Thoracic aorta endothelial cell (primary cell): ENCODE results near the gene SLC17A7. TPM values are rescaled to one million over a fixed set of nuclear protein-coding genes. Genes with fewer than 3 reads are reported as not detected.

ENCODE experiments used
- small RNA-seq: library from RNA; depleted of rRNA; stranded (forward); fragments of <200 nt; gene quantifications from one replicate; pipeline ENCODE3, GENCODE V24; 2012
- total RNA-seq: library from RNA; depleted of rRNA; stranded (reverse); fragments of >200 nt; gene quantifications from 2 replicates; pipeline ENCODE4 v1.2.3, GENCODE V29; 2012

Gene SLC17A7
- under 0.01 TPM in 1 of 2 replicates, not detected in the other for total RNA-seq

DNA sequence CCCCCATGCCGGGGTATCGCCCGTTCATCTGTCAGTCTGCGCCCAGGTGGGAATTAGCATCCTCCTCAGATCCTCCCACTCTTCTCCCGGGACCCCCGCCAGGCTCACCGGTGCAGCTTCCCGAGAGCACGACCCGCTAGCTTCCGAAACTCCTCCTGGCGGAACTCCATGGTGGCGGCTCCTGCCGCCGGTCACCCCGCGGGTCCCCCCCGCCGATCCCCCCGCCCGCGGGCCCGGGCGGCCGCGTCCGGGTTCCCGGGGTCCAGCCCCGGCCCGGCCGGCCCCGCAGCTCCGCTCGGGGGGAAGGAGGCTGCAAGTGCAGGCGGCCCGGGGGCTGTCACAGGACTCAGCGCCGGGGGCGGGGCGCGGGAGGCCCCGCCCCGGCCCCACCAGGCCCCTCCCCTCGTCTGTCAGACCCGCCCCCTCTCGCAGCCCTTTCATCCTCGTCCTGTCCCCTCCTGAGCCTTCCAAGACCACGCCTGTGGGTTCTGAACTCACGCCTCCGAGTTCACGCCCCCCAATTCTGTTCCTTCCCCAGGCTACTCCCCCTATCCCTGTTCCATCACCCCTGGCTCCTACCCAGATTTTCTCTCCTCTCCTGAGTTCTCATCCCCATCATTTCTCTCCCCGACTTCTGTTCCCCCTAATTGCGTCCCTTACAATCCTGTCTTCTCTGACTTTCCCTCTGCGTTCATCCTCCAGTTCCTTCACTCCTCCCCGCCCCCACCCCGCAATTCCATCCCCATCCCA is at the start of gene SLC17A7:
Gene SLC17A7 (minus strand): TSS at position 318 of the 750 bp plus-strand sequence. CDS start 148 bp downstream, at position 170.

DNA sequence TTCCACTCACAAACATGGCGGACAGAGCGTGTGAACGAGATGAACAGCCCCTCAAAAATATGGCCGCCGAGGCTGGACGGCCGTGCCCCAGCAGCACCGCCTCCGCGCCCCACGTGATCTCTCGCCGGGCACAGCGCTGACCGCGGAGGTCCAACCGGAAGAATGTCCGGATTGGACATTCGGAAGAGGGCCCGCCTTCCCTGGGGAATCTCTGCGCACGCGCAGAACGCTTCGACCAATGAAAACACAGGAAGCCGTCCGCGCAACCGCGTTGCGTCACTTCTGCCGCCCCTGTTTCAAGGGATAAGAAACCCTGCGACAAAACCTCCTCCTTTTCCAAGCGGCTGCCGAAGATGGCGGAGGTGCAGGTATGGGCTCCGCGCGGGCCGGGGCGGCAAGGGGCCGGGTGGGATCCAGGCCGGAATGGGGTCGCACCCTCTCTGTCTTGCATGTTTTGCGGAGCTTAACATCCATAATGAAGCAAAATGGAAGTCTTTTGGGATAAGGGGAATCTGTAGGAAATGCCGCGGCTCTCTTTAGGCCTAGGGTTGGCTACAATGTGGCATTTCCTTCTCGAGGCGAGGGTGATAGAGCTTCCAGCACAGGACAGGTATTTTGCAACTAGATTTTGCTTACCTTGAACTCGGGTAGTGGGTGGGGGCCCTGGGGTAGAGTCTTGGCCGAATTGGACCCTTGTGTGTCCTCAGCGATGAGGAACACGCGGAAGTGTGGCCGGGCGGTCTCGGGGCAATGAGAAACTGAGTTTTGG is 46.1 kb upstream of the SLC17A7 start, which contains the start of gene RPL13A:
Gene RPL13A (plus strand): TSS at position 332 of the 769 bp plus-strand sequence. CDS start 22 bp downstream, at position 354.

DNA sequence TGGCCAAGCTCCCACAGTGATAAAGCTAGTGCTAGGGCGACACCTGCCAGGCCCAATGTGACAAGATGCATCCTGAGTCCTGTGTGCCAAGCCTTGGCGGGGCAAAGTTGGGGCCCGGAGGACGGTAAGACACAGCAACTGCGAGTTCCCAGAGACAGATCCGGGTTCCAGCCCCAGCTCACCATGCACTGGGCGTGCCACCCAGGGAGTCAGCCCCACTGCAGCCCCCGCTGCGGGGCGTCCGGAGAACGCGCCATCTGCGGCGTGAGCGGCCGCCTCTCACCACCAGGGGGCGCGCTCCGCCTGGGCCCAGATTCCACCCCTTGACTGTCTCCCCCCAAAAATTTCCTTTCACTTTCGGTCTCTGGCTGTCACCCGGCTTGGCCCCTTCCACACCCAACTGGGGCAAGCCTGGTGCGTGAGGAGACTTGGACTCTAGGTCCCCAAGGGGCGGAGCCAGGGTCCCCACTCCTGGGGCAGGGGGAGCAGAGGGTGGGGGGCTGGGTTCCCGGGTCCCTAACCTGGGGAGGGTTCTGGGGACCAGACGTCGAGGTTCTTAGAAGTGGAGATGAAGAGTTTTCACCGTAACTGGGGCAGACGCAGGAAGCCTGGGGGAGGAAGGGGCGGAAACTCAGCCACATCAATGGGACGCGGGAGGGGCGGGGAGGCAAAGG is 32.7 kb upstream of the SLC17A7 start, which contains the start of gene FLT3LG:
Gene FLT3LG (plus strand): TSS at position 348 of the 674 bp plus-strand sequence. CDS start 425 bp downstream, outside the sequence.

DNA sequence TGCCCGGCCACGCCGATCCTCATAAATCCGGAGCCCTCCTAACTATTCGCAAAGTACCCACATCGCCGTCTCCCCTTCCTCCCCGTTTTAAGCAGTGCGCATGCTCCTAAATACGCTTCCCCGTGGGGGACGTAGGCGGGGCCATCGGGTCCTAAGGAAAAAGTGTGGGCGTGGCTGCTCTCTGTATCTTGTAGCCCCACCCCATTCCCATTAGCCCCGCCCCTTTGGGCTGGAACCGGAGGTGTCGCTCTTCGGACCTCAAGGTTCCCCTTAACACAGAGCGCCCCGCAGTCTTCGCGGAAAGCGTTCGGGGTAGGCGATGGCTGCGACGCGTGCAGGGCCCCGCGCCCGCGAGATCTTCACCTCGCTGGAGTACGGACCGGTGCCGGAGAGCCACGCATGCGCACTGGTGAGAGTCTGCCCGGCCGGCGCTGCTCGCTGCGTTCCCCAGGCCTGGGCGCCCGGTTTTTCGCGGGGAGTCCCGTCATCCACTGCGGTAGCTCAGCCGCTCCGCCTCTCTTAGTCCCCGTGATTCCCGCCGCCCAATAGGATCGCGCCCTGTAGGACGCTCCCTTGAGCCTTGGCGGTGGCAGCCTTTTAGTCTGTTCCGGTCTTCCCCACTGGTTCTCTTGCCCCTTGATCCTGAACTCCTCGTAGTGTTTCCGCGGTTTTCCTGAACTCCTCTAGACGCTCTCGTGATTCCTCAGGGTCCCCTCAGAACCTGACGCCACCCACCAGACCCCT is 11.9 kb upstream of the SLC17A7 start, which contains the start of gene ALDH16A1:
Gene ALDH16A1 (plus strand): TSS at position 213 of the 744 bp plus-strand sequence. CDS start 107 bp downstream, at position 320.

DNA sequence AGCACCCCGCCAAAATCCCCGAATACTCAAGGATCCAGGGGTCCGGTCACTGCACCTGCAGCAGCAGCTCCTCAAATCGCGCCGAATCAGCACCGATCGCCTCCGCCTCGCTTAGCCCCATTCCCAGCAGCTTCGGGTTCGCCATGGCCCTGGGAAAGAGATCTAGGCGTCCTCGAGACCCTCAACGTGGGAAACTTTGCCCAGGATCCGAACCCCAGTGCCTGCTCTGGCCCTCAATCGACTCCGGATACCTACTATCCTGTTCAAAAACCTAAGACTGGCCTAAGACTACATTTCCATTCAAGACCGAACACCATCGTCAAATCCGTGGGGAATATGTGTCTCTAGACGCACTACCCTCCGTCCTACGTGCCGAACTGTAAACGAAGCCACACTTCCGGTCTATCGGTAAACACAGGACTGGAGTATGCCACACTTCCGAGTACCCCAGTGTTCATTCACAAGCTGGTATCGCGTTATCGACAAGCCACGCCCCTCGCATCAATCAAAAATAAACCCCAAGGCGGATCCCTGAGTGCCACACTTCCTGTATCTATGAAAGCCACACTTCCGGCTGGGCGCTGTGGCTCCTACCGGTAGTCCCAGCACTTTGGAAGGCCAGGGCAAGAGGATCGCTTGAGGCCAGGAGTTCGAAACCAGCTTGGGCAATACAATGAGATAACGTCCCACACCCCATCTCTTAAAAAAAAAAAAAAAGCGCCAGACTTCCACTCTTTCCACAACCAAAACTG is 10.3 kb upstream of the SLC17A7 start, which contains the start of gene PIH1D1:
Gene PIH1D1 (minus strand): TSS at position 385 of the 752 bp plus-strand sequence. CDS start 240 bp downstream, at position 145.

DNA sequence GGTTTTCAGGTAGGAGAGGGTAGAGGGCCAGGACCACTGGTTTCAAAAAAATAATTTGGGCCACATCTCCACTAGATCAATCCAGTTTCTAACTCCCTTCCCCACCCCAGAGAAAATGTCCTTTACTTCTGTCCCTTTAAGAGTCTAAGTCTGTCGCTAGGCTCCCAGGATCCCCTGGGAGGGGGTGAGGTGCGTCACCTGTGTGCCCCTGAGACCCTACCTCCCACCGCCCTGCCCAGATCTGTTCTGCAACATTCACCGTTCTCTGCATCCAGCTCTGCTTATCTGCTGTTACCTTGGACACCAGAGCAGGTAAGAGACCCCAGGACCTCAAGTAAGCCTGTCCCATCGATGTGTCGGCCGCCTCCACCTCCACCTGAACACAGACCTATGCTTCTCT is 16.1 kb downstream of the SLC17A7 start, which contains the start of gene GFY:
Gene GFY (plus strand): TSS at position 211 of the 400 bp plus-strand sequence. CDS start 1,043 bp downstream, outside the sequence.

DNA sequence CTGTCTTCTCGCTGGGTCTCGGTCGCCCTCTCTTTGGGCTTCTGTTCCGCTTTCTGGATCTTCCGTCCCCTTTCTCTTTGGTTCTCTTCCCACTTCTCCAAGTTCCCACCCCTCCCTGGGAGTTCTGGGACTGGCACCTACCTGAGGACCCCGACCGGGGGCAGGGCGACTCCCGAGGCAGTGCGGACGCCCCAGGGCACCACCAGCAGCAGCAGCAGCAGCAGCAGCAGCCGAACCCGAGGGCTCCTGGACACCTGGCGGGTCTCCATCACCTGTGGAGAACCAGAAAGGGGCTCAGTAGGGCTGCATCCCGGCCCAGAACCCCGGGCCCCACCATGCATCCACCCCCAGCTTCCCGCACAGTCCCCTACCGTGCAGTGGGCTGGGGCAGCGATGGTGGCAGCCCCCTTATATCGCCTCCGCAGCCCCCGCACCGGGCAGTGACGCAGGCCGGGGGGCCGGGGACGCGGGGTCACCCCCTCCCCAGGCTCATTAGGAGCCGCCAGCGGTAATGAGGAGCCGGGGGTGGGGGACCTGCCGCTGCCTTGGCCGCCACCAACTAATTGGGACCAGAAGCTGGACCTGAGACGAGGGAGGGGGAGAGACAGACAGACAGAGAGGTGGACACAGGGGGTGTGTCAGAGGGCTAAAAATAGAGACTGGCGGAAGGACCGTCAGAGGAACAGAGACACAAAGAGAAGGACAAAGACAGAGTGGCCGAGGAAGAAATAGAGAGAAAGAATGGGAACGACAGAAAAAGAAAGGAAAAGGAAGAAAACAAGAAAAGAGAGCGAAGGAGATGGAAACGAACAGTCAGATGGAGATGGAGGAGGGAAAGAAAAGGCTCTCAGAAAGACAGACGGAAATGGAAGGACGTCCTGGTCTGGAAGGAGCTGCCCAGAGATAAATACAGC is 18.0 kb downstream of the SLC17A7 start, which contains the start of gene PTH2:
Gene PTH2 (minus strand): TSS at position 371 of the 914 bp plus-strand sequence. CDS start 102 bp downstream, at position 269.

DNA sequence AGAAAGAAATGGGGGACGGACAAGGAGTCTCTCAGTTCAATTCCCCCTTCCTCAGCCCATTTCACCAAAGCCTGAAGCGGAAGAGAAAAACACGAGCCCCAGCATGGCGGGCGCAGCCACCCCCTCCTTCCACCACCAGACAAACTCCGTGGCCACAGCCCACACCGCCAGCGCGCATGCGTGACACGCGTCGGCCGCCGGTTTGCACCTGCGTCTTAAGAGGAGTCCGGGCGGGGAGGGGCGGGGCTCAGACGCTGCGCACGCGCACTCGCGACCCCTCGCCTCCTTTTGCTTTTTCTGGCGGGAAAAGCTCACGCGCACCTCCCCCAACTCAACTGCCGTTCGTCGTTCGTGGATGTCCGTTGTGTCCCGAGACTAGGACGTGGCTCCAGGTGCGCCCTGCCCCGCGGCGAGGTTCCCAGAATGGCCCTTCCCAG is 53.4 kb downstream of the SLC17A7 start, which contains the start of gene KASH5:
Gene KASH5 (plus strand): TSS at position 314 of the 437 bp plus-strand sequence. CDS start 2,635 bp downstream, outside the sequence.

Small RNA genes within 50 kb of the gene (small RNA-seq; reads per million reads assigned to genes)
- gene SNORD32A, result not detected
- not detected for gene SNORD33
- gene SNORD34, result not detected
- not detected for gene SNORD35A

Other genes with a start within 250 kb of the SLC17A7 start
- gene SLC6A16, start 116.3 kb downstream of the SLC17A7 start, total RNA-seq, result 0.65 and 1.3 TPM in 2 replicates
- not detected in 2 replicates for gene CD37, start 106.1 kb downstream of the SLC17A7 start, total RNA-seq
- 59.0 and 74.2 TPM in 2 replicates for gene TEAD2, start 79.1 kb downstream of the SLC17A7 start, total RNA-seq
- gene DKKL1, start 77.7 kb downstream of the SLC17A7 start, total RNA-seq, result not detected in 2 replicates
- not detected in 2 replicates for gene KASH5, start 53.3 kb downstream of the SLC17A7 start, total RNA-seq
- gene PTH2, start 18.1 kb downstream of the SLC17A7 start, total RNA-seq, result not detected in 2 replicates
- not detected in 2 replicates for gene GFY, start 16.1 kb downstream of the SLC17A7 start, total RNA-seq
- gene PIH1D1, start 10.3 kb upstream of the SLC17A7 start, total RNA-seq, result 51.5 and 111 TPM in 2 replicates
- gene ALDH16A1, start 11.7 kb upstream of the SLC17A7 start, total RNA-seq, result 28.9 and 34.8 TPM in 2 replicates
- 2.4 and 3.1 TPM in 2 replicates for gene FLT3LG, start 32.7 kb upstream of the SLC17A7 start, total RNA-seq
- gene RPL13A, start 46.1 kb upstream of the SLC17A7 start, total RNA-seq, result 1,873 and 2,063 TPM in 2 replicates
- gene RPS11, start 54.9 kb upstream of the SLC17A7 start, total RNA-seq, result 2,409 and 3,161 TPM in 2 replicates
- 44.5 and 54.9 TPM in 2 replicates for gene FCGRT, start 71.1 kb upstream of the SLC17A7 start, total RNA-seq
- gene RCN3, start 86.5 kb upstream of the SLC17A7 start, total RNA-seq, result 119 and 136 TPM in 2 replicates
- gene NOSIP, start 139.0 kb upstream of the SLC17A7 start, total RNA-seq, result 69.1 and 78.6 TPM in 2 replicates
- gene PRRG2, start 139.8 kb upstream of the SLC17A7 start, total RNA-seq, result 1.9 and 3.1 TPM in 2 replicates
- gene PRR12, start 149.7 kb upstream of the SLC17A7 start, total RNA-seq, result 5.7 and 6.7 TPM in 2 replicates
- gene RRAS, start 198.6 kb upstream of the SLC17A7 start, total RNA-seq, result 32.8 and 34.7 TPM in 2 replicates
- gene SCAF1, start 200.7 kb upstream of the SLC17A7 start, total RNA-seq, result 24.9 and 26.7 TPM in 2 replicates
- gene IRF3, start 224.3 kb upstream of the SLC17A7 start, total RNA-seq, result 41.1 and 41.2 TPM in 2 replicates
- gene BCL2L12, start 224.4 kb upstream of the SLC17A7 start, total RNA-seq, result 11.2 and 14.4 TPM in 2 replicates
- gene PRMT1, start 235.7 kb upstream of the SLC17A7 start, total RNA-seq, result 221 and 270 TPM in 2 replicates
- 0.72 and 0.80 TPM in 2 replicates for gene ADM5, start 248.1 kb upstream of the SLC17A7 start, total RNA-seq
- 7.5 and 13.3 TPM in 2 replicates for gene CPT1C, start 249.6 kb upstream of the SLC17A7 start, total RNA-seq